ENCODE results near the gene IGSF8. TPM values are rescaled to one million over a fixed set of nuclear protein-coding genes. Genes with fewer than 3 reads are reported as not detected.

Gene IGSF8
- total and polyA plus RNA-seq, 2 of the 8 experiments (the other 6 are each of a cell fraction or from before 2014, with no cell fraction given): 69.6 to 132 TPM

DNA sequence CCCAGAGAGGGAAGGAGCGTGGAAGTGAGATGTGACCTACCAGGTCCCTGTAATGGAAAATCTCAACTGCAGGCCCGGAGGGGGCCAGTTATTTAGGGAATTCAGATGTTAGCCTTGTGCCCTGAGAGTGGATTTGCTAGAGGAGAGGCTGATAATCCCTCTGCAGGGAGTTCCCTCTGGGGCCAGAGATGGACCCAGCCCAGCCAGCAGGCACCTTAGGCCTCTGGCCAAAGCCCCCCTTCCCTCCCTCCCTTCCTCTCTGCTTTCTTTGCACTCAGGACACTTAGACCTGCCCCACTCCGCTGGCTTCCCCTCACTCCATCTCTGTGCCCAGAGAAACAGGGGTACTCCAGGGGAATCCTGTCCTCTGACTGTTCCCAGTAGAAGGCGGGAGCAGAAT, 15.7 kb upstream of the IGSF8 start (continued):
- TF ChIP-seq, protein P1, sequence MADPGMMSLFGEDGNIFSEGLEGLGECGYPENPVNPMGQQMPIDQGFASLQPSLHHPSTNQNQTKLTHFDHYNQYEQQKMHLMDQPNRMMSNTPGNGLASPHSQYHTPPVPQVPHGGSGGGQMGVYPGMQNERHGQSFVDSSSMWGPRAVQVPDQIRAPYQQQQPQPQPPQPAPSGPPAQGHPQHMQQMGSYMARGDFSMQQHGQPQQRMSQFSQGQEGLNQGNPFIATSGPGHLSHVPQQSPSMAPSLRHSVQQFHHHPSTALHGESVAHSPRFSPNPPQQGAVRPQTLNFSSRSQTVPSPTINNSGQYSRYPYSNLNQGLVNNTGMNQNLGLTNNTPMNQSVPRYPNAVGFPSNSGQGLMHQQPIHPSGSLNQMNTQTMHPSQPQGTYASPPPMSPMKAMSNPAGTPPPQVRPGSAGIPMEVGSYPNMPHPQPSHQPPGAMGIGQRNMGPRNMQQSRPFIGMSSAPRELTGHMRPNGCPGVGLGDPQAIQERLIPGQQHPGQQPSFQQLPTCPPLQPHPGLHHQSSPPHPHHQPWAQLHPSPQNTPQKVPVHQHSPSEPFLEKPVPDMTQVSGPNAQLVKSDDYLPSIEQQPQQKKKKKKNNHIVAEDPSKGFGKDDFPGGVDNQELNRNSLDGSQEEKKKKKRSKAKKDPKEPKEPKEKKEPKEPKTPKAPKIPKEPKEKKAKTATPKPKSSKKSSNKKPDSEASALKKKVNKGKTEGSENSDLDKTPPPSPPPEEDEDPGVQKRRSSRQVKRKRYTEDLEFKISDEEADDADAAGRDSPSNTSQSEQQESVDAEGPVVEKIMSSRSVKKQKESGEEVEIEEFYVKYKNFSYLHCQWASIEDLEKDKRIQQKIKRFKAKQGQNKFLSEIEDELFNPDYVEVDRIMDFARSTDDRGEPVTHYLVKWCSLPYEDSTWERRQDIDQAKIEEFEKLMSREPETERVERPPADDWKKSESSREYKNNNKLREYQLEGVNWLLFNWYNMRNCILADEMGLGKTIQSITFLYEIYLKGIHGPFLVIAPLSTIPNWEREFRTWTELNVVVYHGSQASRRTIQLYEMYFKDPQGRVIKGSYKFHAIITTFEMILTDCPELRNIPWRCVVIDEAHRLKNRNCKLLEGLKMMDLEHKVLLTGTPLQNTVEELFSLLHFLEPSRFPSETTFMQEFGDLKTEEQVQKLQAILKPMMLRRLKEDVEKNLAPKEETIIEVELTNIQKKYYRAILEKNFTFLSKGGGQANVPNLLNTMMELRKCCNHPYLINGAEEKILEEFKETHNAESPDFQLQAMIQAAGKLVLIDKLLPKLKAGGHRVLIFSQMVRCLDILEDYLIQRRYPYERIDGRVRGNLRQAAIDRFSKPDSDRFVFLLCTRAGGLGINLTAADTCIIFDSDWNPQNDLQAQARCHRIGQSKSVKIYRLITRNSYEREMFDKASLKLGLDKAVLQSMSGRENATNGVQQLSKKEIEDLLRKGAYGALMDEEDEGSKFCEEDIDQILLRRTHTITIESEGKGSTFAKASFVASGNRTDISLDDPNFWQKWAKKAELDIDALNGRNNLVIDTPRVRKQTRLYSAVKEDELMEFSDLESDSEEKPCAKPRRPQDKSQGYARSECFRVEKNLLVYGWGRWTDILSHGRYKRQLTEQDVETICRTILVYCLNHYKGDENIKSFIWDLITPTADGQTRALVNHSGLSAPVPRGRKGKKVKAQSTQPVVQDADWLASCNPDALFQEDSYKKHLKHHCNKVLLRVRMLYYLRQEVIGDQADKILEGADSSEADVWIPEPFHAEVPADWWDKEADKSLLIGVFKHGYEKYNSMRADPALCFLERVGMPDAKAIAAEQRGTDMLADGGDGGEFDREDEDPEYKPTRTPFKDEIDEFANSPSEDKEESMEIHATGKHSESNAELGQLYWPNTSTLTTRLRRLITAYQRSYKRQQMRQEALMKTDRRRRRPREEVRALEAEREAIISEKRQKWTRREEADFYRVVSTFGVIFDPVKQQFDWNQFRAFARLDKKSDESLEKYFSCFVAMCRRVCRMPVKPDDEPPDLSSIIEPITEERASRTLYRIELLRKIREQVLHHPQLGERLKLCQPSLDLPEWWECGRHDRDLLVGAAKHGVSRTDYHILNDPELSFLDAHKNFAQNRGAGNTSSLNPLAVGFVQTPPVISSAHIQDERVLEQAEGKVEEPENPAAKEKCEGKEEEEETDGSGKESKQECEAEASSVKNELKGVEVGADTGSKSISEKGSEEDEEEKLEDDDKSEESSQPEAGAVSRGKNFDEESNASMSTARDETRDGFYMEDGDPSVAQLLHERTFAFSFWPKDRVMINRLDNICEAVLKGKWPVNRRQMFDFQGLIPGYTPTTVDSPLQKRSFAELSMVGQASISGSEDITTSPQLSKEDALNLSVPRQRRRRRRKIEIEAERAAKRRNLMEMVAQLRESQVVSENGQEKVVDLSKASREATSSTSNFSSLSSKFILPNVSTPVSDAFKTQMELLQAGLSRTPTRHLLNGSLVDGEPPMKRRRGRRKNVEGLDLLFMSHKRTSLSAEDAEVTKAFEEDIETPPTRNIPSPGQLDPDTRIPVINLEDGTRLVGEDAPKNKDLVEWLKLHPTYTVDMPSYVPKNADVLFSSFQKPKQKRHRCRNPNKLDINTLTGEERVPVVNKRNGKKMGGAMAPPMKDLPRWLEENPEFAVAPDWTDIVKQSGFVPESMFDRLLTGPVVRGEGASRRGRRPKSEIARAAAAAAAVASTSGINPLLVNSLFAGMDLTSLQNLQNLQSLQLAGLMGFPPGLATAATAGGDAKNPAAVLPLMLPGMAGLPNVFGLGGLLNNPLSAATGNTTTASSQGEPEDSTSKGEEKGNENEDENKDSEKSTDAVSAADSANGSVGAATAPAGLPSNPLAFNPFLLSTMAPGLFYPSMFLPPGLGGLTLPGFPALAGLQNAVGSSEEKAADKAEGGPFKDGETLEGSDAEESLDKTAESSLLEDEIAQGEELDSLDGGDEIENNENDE (IDR thresholded peaks at IDR 0.05; ENCODE audit: insufficient replicate concordance, low read length): no peak
- TF ChIP-seq CHD1 (IDR thresholded peaks at IDR 0.05; ENCODE audit: low read depth, low read length) (no peak), CHD2 (IDR thresholded peaks at IDR 0.05; ENCODE audit: low read length) (no peak), SIN3A (conservative IDR thresholded peaks at IDR 0.05 in 1 of 2, IDR thresholded peaks at IDR 0.05 in 1 of 2; ENCODE audit: low read depth in 1 of 2, low read length in 2 of 2) (no peak), NRF1 (IDR thresholded peaks at IDR 0.05; ENCODE audit: low read depth, low read length) (no peak), HDAC6 (IDR thresholded peaks at IDR 0.05; ENCODE audit: low read depth, low read length) (no peak), TEAD4 (IDR thresholded peaks at IDR 0.05; ENCODE audit: low read depth, low read length) (no peak), FOSL1 (IDR thresholded peaks at IDR 0.05; ENCODE audit: insufficient read depth, low read depth, low read length) (no peak), KDM4A (IDR thresholded peaks at IDR 0.05; ENCODE audit: low read depth, low read length, severe bottlenecking) (no peak), HDAC2 (IDR thresholded peaks at IDR 0.05; ENCODE audit: borderline replicate concordance in 1 of 2, low read depth in 2 of 2, low read length in 2 of 2) (no peak)

Measured in H1 (cell line).